T1000 (cell line): ENCODE measurements around the gene ANKFN1.
A peak's percentile ranks its signal among the peaks of the same experiment; 100 is the strongest.

Experiments
- DNase-seq: peaks from one replicate; lab custom pipeline; 2025; ENCODE audit warnings: mixed read lengths; lab: John Stamatoyannopoulos, UW

Gene ANKFN1

GRCh38 chr17:56152874-56153602 lies at the start of gene ANKFN1:
Gene ANKFN1 (plus strand): TSS chr17:56153475. CDS start chr17:56212668, 59,193 bp downstream.
- DNase-seq: no peak

- no peak for DNase-seq
Measured at GRCh38 chr17:56108811-56109284, 44.4 kb upstream of the ANKFN1 start.

GRCh38 chr17:56109836-56110235 lies 43.4 kb upstream of the ANKFN1 start:
- DNase-seq: no peak

GRCh38 chr17:56110463-56111135 lies 42.7 kb upstream of the ANKFN1 start:
- no peak for DNase-seq

- DNase-seq: no peak
Measured at GRCh38 chr17:56111706-56112485, 41.4 kb upstream of the ANKFN1 start.

GRCh38 chr17:56113486-56113885 lies 39.8 kb upstream of the ANKFN1 start:
- DNase-seq: no peak

- DNase-seq: no peak
Measured at GRCh38 chr17:56114469-56114868, 38.8 kb upstream of the ANKFN1 start.

- DNase-seq: no peak
Measured at GRCh38 chr17:56119191-56119590, 34.1 kb upstream of the ANKFN1 start.

GRCh38 chr17:56119936-56120335 lies 33.3 kb upstream of the ANKFN1 start:
- no peak for DNase-seq

- no peak for DNase-seq
Measured at GRCh38 chr17:56121191-56122051, 31.9 kb upstream of the ANKFN1 start.

- peak; percentile 22 for DNase-seq
Measured at GRCh38 chr17:56125830-56126819, 27.1 kb upstream of the ANKFN1 start.

- no peak for DNase-seq
Measured at GRCh38 chr17:56130026-56130425, 23.2 kb upstream of the ANKFN1 start.

GRCh38 chr17:56130631-56131030 lies 22.6 kb upstream of the ANKFN1 start:
- DNase-seq: no peak

- DNase-seq: no peak
Measured at GRCh38 chr17:56131431-56131830, 21.8 kb upstream of the ANKFN1 start.

GRCh38 chr17:56136301-56136700 lies 17.0 kb upstream of the ANKFN1 start:
- no peak for DNase-seq

GRCh38 chr17:56141046-56141839 lies 12.0 kb upstream of the ANKFN1 start:
- DNase-seq: no peak

GRCh38 chr17:56142325-56142724 lies 10.9 kb upstream of the ANKFN1 start:
- DNase-seq: no peak

- DNase-seq: no peak
Measured at GRCh38 chr17:56142781-56143180, 10.5 kb upstream of the ANKFN1 start.

GRCh38 chr17:56144223-56144622 lies 9.1 kb upstream of the ANKFN1 start:
- DNase-seq: no peak

- no peak for DNase-seq
Measured at GRCh38 chr17:56146534-56146933, 6.7 kb upstream of the ANKFN1 start.
